ENCODE measurements around the gene ARRDC2. TPM values are rescaled to one million over a fixed set of nuclear protein-coding genes. Genes with fewer than 3 reads are reported as not detected.
A peak's percentile ranks its signal among the peaks of the same experiment; 100 is the strongest.

The ARRDC2 gene
- total and polyA plus RNA-seq, 2 donors (not counting 1 experiment from before 2014, with no cell fraction given), result 131 to 639 TPM

DNA sequence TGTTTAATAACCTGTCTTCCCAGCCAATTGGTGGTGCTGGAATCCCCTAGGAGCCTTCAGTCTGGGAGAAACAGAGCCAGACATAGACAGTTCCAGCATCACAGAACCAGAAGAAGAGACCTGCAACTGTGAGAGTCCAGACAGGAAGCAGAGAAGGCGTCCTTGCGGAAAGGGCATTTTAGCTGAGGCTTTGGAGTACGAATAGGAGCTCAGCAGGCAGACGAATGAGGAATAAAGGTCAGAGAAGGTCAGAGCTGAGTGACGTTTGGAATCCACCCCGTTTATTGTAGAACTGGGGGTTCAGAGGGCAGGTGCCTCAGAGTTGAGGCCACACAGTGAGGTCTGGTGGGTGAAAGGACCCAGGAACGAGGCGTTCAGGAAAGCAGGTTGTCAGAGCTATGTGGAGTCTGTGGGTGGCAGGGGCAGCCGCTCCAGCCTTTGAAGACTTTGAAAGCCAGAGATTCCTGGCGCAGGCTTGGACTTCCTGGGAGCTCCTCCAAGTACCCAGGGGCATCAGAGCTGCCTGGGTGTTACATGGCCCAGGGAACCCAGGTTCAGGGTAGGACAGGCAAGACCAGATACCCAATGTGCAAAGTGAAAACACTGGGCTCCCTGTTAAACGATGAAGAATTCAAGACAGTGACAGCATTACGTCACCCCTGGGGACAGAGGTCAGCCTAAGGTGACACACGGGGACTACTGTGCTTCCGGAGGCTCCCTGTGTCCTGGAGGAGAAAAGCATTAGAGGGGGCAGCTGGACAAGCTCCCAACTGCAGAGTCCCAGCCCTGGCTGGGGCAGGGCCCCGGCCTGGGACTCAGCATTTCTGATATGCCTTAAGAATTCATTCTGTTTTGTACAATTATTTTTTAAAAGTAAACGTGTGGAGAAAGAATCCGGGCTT lies 5.5 kb downstream of the ARRDC2 start:
- Mint-ChIP-seq H3K27ac (peak overlapping the region; percentile 88), H3K27me3 (no peaks in the 10 kb centered on the region), H3K4me1 (peaks cover 60% of the 10 kb centered on the region), H3K9me3 (ENCODE audit: insufficient read depth) (no peaks in the 10 kb centered on the region), H3K4me3 (peak overlapping the region; percentile 53)
- Histone ChIP-seq H3K79me2 (ENCODE audit: control insufficient read depth, insufficient read depth, low read length) (peaks cover 20% of the 10 kb centered on the region), H3K9me3 (ENCODE audit: control extremely low read depth in 1 of 3, control insufficient read depth in 2 of 3, insufficient read depth in 1 of 3, low read length in 2 of 3) (no peaks in the 10 kb centered on the region), H3K9ac (ENCODE audit: low read length) (no peak overlapping the region), H4K20me1 (ENCODE audit: control insufficient read depth, insufficient read depth, low read length, poor library complexity, severe bottlenecking) (peaks cover 34% of the 10 kb centered on the region), H3K27me3 (replicated peaks in 1 of 4; ENCODE audit: control extremely low read depth in 1 of 4, control insufficient read depth in 3 of 4, insufficient read depth in 4 of 4, low read length in 3 of 4) (no peaks in the 10 kb centered on the region), H3K4me1 (ENCODE audit: control insufficient read depth in 2 of 2, insufficient read depth in 2 of 2, low read length in 2 of 2) (peaks cover 16 to 41% of the 10 kb centered on the region in 2 donors), H3K36me3 (replicated peaks in 1 of 2; ENCODE audit: control extremely low read depth in 1 of 2, control insufficient read depth in 1 of 2, extremely low read depth in 1 of 2, insufficient read depth in 2 of 2, low read length in 1 of 2) (peaks cover 10 to 59% of the 10 kb centered on the region in 2 experiments), H3K4me2 (replicated peaks; ENCODE audit: low read depth, low read length, poor library complexity, severe bottlenecking) (no peak overlapping the region), H2AFZ (ENCODE audit: insufficient read depth, low read depth, low read length, poor library complexity, severe bottlenecking) (no peak overlapping the region), H3K4me3 (ENCODE audit: control extremely low read depth in 1 of 5, extremely low read depth in 1 of 5, insufficient read depth in 1 of 5, low read depth in 2 of 5, low read length in 4 of 5) (no peak overlapping the region), H3K27ac (ENCODE audit: low read length in 2 of 2) (peak overlapping the region in 1 of 2 donors; percentile 56)
- POLR2A ChIA-PET, result interaction anchor here (0.6 to 10.2 kb wide), 4 partner anchors 8 to 91 kb away, joined by 3 to 137 read pairs (median 26); no protein-coding TSS in a partner anchor
- CTCF ChIA-PET, result interaction anchor here (0.5 to 23.7 kb wide), 5 partner anchors 10 to 171 kb away, joined by 3 to 345 read pairs (median 3); no protein-coding TSS in a partner anchor
- intact Hi-C loops (cut with micrococcal nuclease), result no loop called here
- TF ChIP-seq EZH2 (IDR thresholded peaks at IDR 0.05; ENCODE audit: borderline replicate concordance, insufficient read depth, low read depth, low read length, poor library complexity, severe bottlenecking), result no peak
- TF ChIP-seq, protein P1, sequence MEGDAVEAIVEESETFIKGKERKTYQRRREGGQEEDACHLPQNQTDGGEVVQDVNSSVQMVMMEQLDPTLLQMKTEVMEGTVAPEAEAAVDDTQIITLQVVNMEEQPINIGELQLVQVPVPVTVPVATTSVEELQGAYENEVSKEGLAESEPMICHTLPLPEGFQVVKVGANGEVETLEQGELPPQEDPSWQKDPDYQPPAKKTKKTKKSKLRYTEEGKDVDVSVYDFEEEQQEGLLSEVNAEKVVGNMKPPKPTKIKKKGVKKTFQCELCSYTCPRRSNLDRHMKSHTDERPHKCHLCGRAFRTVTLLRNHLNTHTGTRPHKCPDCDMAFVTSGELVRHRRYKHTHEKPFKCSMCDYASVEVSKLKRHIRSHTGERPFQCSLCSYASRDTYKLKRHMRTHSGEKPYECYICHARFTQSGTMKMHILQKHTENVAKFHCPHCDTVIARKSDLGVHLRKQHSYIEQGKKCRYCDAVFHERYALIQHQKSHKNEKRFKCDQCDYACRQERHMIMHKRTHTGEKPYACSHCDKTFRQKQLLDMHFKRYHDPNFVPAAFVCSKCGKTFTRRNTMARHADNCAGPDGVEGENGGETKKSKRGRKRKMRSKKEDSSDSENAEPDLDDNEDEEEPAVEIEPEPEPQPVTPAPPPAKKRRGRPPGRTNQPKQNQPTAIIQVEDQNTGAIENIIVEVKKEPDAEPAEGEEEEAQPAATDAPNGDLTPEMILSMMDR (IDR thresholded peaks at IDR 0.05), result no peak
- ATAC-seq (ENCODE audit: low read depth) (no peak), DNase-seq (peak; percentile 32)
- WGBS (ENCODE audit: insufficient coverage), result 92% methylated on average over 14 of the region's 17 CpGs

Data from B cell (primary cell).